ENCODE measurements around the gene GPR160. TPM values are rescaled to one million over a fixed set of nuclear protein-coding genes. Genes with fewer than 3 reads are reported as not detected.

GPR160 gene
- total and polyA plus RNA-seq, 9 of the 15 experiments (the other 6 are each of a cell fraction or from before 2014, with no cell fraction given) = 1.3 to 10.5 (median 8.3) TPM

GRCh38 chr3:170027233-170028102 lies 10.3 kb upstream of the GPR160 start (continued):
- no peak for TF ChIP-seq GATAD2B (IDR thresholded peaks at IDR 0.05; ENCODE audit: borderline replicate concordance)
- TF ChIP-seq EHMT2 (IDR thresholded peaks at IDR 0.05) = no peak
- no peak for TF ChIP-seq PHF20 (IDR thresholded peaks at IDR 0.05; ENCODE audit: partially characterized antibody)
- peak; percentile 71; the same call in 1 of the 2 replicates for TF ChIP-seq IRF9 (tag; IDR thresholded peaks at IDR 0.05)
- TF ChIP-seq NBN (IDR thresholded peaks at IDR 0.05; ENCODE audit: low read depth) = no peak
- no peak for TF ChIP-seq SRSF9 (IDR thresholded peaks at IDR 0.05; ENCODE audit: borderline replicate concordance, low read depth, low read length)
- TF ChIP-seq ZBTB43 (CRISPR knock-in tag; IDR thresholded peaks at IDR 0.05) = no peak
- TF ChIP-seq KAT2B (IDR thresholded peaks at IDR 0.05; ENCODE audit: low read depth, low read length) = no peak
- no peak for TF ChIP-seq TEAD2 (tag; IDR thresholded peaks at IDR 0.05)
- no peak for TF ChIP-seq MEF2A (IDR thresholded peaks at IDR 0.05; ENCODE audit: control insufficient read depth, low read depth, low read length)
- TF ChIP-seq FOXA1 (IDR thresholded peaks at IDR 0.05; ENCODE audit: borderline replicate concordance) = no peak
- no peak for TF ChIP-seq DNMT1 (IDR thresholded peaks at IDR 0.05)
- no peak for TF ChIP-seq PREB (CRISPR knock-in tag; IDR thresholded peaks at IDR 0.05)
- TF ChIP-seq PTTG1 (tag; IDR thresholded peaks at IDR 0.05; ENCODE audit: low read depth) = peak; percentile 56
- no peak for TF ChIP-seq JUN (IDR thresholded peaks at IDR 0.05; ENCODE audit: borderline replicate concordance, low read depth, low read length)
- no peak for TF ChIP-seq JUN (CRISPR knock-in tag; IDR thresholded peaks at IDR 0.05; ENCODE audit: borderline replicate concordance)
- TF ChIP-seq POLR2H (tag; IDR thresholded peaks at IDR 0.05; ENCODE audit: low read depth) = no peak
- no peak for TF ChIP-seq PHTF2 (CRISPR knock-in tag; IDR thresholded peaks at IDR 0.05)
- TF ChIP-seq TAL1 (IDR thresholded peaks at IDR 0.05) = no peak
- TF ChIP-seq HLTF (IDR thresholded peaks at IDR 0.05) = no peak
- TF ChIP-seq ZFPM2 (CRISPR knock-in tag; IDR thresholded peaks at IDR 0.05) = no peak
- TF ChIP-seq GATA2 (CRISPR knock-in tag; IDR thresholded peaks at IDR 0.05) = no peak
- TF ChIP-seq FOSL1 (tag; conservative IDR thresholded peaks at IDR 0.05) = no peak
- peak in 1 of 2 experiments; percentile 50; a peak in 1 of 4 replicates for TF ChIP-seq TEAD1 (CRISPR knock-in tag; IDR thresholded peaks at IDR 0.05)
- TF ChIP-seq ZNF79 (CRISPR knock-in tag; IDR thresholded peaks at IDR 0.05; ENCODE audit: low read depth) = no peak
- TF ChIP-seq ESRRA (IDR thresholded peaks at IDR 0.05; ENCODE audit: borderline replicate concordance, low read depth) = no peak
- no peak for TF ChIP-seq ADNP (tag; IDR thresholded peaks at IDR 0.05)

Measured in K562 (cell line).